Activated CD4-positive, CD25-positive, alpha-beta regulatory T cell treated with anti-CD3 and anti-CD28 coated beads, Interleukin-2, amount 50 U/mL, for 24 hours (primary cell): ENCODE data around the gene OR4C3.
"Not testable (repeated sequence)": the region's sequence is repeated elsewhere in the genome, so short reads cannot be mapped to it uniquely, and the experiment has no call there.

Source experiments
- ATAC-seq, 2 donors: fragments of 150-1000 bp; cut with Tn5 transposase; one replicate each; pipeline ENCODE4 v1.10.0; 2021; ENCODE audit warnings: mild to moderate bottlenecking in 1 of 2, moderate library complexity in 1 of 2

Gene OR4C3

DNA sequence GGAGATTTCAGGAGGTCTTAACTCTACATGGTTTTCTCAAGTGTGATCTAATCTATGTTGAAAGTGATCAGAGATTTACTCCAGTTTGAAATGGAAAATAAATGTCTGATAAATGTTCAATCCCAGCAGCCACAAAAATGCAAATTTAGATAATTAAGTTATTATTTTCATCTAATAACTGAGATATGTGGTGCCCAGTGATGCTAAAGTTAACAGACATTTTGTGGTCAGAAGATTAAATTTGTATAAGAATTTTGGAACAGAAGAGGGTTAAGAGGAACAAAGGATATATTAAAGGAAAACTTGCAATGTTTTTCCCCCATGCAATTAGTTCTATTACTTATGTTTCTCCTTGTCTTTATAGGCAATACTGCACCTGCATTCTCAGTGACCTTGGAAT, at the start of gene OR4C3:
Gene OR4C3, plus strand, starts transcription at position 301 of the 400 bp plus-strand sequence. CDS start 102 bp downstream, outside the sequence.
- ATAC-seq = not testable (repeated sequence)

DNA sequence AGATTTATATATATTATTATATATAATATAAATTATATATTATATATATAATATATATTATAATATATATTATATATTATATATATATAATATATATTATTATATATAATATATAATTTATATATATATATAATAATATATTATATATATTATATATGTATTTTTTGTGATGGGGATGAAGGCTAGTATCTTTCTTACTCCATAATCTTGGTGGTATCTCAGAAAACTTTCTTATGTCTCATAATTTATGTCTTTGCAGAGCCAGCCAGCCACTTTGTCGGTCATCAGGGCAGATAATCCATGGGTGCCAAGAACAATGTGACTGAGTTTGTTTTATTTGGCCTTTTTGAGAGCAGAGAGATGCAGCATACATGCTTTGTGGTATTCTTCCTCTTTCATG, 18.8 kb upstream of the OR4C3 start, which contains the start of gene OR4S1:
Gene OR4S1, plus strand, starts transcription at position 301 of the 400 bp plus-strand sequence. Its CDS starts 0 bp downstream, at position 301.
- ATAC-seq = no peak

DNA sequence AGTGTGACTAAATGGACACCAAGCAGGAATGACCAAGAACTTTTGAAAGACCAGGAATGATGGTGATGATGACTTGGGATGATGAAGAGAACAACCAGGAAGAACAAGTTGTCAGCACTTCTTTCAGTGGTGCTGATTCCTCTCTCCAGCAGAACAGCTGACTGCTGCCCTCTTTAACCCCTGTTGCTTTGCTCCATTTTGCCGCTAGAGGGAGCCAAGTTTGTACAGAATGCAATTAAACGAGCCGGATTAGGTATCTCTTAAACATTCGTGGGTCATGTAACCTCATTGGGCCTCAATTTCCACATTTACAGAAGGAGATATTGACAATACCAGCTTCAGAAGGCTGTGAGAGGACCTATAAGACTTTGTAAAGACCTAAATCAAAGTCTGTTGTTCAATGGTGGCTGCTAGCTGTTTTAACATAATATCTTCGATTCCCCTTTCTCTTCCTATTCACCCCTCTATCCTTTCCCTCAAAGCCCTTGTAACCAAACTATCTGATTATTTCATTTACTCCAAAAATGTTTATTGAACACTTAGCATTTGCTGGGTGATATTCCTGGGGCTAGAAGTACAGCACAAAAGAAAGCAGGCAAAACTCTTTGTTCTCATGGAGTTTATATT, 16.8 kb upstream of the OR4C3 start:
- peak; percentile 41 to 49 for ATAC-seq

DNA sequence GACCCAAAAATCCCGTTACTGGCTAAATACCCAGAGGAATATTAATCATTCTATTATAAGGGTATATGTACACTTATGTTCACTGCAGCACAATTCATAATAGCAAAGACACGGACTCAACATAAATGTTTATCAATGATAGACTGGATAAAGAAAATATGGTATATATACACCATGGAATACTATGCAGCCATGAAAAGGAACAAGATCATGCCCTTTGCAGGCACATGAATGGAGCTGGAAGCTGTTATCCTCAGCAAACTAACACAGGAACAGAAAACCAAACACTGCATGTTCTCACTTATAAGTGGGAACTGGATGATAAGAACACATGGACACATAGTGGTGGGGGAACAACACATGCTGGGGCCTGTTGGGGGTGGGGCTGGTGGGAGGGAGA, 11.1 kb upstream of the OR4C3 start:
- not testable (repeated sequence) for ATAC-seq

DNA sequence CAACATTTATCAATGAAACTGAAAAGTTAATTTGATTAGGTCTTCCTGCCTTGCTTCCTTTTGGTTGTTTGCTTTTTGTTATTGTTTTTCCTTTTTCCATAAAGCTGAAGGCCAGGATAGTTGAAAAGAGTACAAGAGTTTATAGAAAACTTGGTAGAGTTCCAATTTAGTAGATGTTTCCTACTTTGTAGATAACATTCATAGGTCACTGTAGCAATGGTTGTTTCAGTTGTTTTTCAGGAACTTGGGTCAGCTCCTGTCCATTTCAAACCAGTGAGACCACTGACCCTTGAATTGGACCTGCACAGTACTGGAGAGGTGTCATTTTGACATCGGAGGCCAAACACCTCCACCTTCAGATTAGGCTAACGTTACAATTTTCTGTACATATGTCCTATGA, 4.9 kb upstream of the OR4C3 start:
- ATAC-seq = not testable (repeated sequence)

DNA sequence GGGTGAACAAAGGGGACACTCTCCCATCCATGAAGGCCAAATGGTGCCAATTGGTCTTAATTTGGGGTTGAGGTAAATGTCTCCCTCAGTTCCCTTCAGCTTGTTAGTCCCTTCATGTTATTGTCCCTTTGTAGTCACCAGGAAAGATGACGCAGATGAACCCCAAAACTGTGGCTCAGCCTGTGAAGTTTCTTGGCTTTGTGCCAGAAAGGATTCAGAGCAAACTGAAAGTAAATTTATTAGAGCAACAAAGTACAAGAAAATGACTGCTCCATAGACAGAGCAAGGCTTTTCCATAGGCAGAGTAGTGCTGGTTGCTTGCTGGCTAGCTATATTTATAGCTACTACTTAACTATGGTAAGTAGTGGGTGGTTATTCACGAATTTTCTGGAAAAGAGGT, 16.7 kb downstream of the OR4C3 start:
- ATAC-seq = no peak

DNA sequence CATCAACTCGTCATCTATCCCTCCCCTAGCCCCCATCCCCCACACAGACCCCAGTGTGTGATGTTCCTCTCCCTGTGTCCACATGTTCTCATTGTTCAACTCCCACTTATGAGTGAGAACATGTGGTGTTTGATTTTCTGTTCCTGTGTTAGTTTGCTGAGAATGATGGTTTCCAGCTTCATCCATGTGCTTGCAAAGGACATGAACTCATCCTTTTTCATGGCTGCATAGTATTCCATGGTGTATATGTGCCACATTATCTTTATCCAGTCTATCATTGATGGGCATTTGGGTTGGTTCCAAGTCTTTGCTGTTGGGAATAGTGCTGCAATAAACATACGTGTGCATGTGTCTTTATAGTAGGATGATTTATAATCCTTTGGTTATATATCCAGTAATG, 17.8 kb downstream of the OR4C3 start:
- not testable (repeated sequence) for ATAC-seq

DNA sequence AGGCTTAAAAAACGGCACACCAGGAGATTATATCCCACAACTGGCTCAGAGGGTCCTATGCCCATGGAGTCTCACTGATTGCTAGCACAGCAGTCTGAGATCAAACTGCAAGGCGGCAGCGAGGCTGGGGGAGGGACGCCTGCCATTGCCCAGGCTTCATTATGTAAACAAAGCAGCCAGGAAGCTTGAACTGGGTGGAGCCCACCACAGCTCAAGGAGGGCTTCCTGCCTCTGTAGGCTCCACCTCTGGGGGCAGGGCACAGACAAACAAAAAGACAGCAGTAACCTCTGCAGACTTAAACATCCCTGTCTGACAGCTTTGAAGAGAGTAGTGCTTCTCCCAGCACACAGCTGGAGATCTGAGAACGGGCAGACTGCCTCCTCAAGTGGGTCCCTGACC, 21.6 kb downstream of the OR4C3 start:
- not testable (repeated sequence) for ATAC-seq

DNA sequence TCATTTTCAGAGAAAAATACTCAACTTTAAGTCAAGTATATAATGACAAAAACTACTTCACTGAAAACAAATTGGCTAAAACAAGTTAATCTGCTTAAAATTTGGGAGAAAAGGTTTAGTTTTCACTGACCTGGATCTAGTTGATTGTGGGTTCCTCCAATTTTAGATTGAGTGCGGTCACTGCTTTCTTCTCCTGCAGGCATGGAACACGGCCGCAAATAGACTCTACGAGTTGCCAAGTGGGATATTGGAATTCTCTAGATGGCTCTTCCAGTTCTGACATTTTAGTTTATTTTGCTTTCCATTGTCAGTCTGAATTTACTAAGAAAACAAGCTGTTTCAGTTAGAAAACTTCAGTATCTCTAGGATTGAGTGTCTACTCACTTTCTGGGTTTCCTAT, 29.3 kb downstream of the OR4C3 start:
- ATAC-seq = no peak

DNA sequence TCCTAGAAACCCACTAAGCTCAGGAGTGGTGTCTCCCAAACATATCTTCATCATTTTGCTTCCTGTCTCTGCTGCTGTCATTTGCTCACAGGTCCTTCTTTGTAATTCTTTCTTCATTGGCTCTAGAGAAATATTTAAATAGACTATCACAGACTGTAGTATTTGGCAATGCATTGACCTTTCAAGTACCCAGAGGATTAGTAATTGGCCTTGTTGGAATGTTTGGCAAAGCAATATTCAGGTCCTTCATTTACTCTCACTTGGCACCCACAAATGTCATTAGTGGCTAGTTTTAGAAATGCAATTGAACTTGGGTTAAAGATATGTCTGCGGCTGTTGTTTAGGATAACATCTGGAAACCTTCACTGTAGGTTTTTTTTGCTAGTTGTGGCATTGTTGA, 30.0 kb downstream of the OR4C3 start:
- no peak for ATAC-seq

DNA sequence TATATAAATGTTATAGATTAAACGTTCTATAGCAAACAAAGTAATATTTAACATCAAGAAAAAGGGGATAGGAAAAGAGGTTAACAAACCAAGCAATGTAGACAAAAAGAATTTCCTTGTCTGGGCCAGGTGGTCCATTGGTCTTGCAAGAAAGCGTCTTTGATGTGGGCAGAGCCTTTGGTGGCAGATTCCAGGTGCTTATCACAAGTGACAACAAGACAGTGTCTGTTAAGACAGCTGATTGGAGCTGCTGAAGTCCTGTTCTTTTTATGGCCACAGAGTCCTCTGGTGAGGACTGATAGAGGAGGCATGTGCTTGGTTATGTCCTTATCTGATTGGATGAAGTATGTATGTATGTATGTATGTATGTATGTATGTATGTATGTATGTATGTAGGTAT, 36.6 kb downstream of the OR4C3 start:
- ATAC-seq = not testable (repeated sequence)

DNA sequence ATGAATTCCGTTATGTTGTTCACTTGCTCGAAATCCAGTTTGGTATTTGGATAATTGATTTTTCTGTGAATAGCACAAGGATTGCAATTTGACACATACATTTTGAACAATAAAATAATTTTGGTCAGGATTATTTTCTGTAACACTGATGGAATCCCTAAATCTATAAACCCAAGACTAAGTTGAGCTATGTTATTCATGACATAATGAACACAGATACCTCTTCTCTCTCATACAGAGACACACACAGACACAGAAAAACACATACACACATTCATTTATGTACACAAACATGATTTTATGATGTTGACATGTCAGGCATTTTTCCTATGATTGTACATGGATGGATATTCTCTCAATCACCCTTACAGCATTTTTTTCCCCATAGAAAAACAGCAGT, 41.6 kb downstream of the OR4C3 start, which contains the start of gene OR4C5:
Gene OR4C5, minus strand, starts transcription at position 101 of the 400 bp plus-strand sequence. Its CDS starts 0 bp downstream, at position 101.
- no peak for ATAC-seq
